Ishikawa (cell line): ENCODE data around the gene ADARB1.

Experiments
- CEBPB ChIP-seq: IDR thresholded peaks from 2 replicates; pipeline ENCODE4 v1.6.1; 2012
- CREB1 ChIP-seq: IDR thresholded peaks from 2 replicates; pipeline ENCODE4 v1.6.1; 2012; ENCODE audit warnings: low read depth
- EGR1 ChIP-seq: IDR thresholded peaks from 2 replicates; pipeline ENCODE4 v1.6.1; 2012
- EP300 ChIP-seq: IDR thresholded peaks from 2 replicates; pipeline ENCODE4 v1.6.1; 2012; ENCODE audit warnings: borderline replicate concordance
- FOXM1 ChIP-seq: IDR thresholded peaks from 2 replicates; pipeline ENCODE4 v1.6.1; 2012; ENCODE audit warnings: low read depth, borderline replicate concordance
- NFIC ChIP-seq: IDR thresholded peaks from 2 replicates; pipeline ENCODE4 v1.6.1; 2012
- RAD21 ChIP-seq: IDR thresholded peaks from 2 replicates; pipeline ENCODE4 v1.6.1; 2012; ENCODE audit warnings: low read depth
- TAF1 ChIP-seq: IDR thresholded peaks from 2 replicates; pipeline ENCODE4 v1.6.1; 2012; ENCODE audit warnings: low read depth, mild to moderate bottlenecking
- TCF12 ChIP-seq: IDR thresholded peaks from 2 replicates; pipeline ENCODE4 v1.6.1; 2012; ENCODE audit warnings: low read depth
- TEAD4 ChIP-seq: IDR thresholded peaks from 2 replicates; pipeline ENCODE4 v1.6.1; 2012
- YY1 ChIP-seq: IDR thresholded peaks from 2 replicates; pipeline ENCODE4 v1.6.1; 2012; ENCODE audit warnings: low read depth
- ZBTB7A ChIP-seq: IDR thresholded peaks from 2 replicates; pipeline ENCODE4 v1.6.1; 2012; ENCODE audit warnings: low read depth
- TF ChIP-seq, protein P1 (sequence below): IDR thresholded peaks from 2 replicates; pipeline ENCODE4 v1.6.1; 2012
- TF ChIP-seq, protein P2 (sequence below): IDR thresholded peaks from 2 replicates; pipeline ENCODE4 v1.6.1; 2012; ENCODE audit warnings: low read depth, mild to moderate bottlenecking
- TF ChIP-seq, protein P3 (sequence below): IDR thresholded peaks from 2 replicates; pipeline ENCODE4 v1.6.1; 2012

The ADARB1 gene

DNA sequence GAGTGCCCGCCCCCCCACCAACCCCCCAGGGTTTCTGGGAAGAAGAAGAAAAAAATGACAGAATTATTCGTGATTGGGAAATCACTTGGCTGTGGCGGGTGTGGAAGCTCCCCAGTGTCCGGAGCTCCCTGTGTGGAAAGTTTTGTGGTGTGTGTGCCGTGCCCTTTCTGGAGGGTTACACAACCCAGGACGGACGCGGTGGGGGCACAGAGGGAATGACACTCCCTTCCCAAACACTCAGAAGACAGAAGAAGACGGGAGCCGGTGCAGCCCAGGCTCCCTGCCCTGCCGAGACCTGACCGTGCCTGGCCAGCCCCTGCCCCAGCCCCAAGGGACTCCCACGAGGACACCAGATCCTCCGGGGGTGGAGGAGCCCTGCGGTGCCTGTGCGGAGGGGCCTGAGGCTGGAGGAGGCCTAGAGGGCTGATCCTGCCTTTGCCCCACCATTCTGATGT, 33.0 kb upstream of the ADARB1 start:
- TF ChIP-seq ZBTB7A (no peak), TAF1 (no peak), YY1 (no peak), CEBPB (no peak), TEAD4 (no peak), EGR1 (no peak), NFIC (no peak), EP300 (no peak), RAD21 (no peak), FOXM1 (no peak), CREB1 (no peak), TCF12 (no peak)
- TF ChIP-seq, protein P1, sequence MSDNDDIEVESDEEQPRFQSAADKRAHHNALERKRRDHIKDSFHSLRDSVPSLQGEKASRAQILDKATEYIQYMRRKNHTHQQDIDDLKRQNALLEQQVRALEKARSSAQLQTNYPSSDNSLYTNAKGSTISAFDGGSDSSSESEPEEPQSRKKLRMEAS, result no peak
- TF ChIP-seq, protein P2, sequence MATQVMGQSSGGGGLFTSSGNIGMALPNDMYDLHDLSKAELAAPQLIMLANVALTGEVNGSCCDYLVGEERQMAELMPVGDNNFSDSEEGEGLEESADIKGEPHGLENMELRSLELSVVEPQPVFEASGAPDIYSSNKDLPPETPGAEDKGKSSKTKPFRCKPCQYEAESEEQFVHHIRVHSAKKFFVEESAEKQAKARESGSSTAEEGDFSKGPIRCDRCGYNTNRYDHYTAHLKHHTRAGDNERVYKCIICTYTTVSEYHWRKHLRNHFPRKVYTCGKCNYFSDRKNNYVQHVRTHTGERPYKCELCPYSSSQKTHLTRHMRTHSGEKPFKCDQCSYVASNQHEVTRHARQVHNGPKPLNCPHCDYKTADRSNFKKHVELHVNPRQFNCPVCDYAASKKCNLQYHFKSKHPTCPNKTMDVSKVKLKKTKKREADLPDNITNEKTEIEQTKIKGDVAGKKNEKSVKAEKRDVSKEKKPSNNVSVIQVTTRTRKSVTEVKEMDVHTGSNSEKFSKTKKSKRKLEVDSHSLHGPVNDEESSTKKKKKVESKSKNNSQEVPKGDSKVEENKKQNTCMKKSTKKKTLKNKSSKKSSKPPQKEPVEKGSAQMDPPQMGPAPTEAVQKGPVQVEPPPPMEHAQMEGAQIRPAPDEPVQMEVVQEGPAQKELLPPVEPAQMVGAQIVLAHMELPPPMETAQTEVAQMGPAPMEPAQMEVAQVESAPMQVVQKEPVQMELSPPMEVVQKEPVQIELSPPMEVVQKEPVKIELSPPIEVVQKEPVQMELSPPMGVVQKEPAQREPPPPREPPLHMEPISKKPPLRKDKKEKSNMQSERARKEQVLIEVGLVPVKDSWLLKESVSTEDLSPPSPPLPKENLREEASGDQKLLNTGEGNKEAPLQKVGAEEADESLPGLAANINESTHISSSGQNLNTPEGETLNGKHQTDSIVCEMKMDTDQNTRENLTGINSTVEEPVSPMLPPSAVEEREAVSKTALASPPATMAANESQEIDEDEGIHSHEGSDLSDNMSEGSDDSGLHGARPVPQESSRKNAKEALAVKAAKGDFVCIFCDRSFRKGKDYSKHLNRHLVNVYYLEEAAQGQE, result no peak
- TF ChIP-seq, protein P3, sequence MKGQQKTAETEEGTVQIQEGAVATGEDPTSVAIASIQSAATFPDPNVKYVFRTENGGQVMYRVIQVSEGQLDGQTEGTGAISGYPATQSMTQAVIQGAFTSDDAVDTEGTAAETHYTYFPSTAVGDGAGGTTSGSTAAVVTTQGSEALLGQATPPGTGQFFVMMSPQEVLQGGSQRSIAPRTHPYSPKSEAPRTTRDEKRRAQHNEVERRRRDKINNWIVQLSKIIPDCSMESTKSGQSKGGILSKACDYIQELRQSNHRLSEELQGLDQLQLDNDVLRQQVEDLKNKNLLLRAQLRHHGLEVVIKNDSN, result no peak

DNA sequence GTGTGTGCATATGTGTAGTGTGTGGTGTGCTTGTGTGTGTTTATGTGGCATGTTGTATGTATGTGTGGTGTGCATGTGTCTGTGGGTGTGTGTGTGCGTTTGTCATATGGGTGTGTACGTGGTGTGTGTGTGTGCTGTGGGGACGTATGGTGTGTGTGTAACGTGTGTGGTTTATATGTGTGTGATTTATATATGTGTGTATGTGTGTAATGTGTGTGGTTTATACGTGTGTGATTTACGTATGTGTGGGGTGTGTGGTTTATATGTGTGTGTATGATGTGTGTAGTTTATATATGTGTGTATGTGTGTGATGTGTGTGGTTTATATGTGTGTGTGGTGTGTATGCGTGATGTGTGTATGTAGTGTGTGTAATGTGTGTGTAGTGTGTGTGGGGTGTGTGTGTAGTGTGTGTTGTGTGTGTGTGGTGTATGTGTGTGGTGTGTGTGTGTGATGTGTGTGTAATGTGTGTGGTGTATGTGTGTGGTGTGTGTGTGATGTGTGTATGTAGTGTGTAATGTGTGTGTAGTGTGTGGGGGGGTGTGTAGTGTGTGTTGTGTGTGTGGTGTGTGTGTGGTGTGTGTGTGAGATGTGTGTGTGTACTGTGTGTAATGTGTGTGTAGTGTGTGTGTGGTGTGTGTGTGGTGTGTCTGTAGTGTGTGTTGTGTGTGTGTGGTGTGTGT, 32.3 kb upstream of the ADARB1 start:
- no peak for TF ChIP-seq EP300
- no peak for TF ChIP-seq CREB1
- no peak for TF ChIP-seq NFIC
- TF ChIP-seq EGR1, result no peak
- TF ChIP-seq, protein P2, result no peak
- no peak for TF ChIP-seq RAD21
- no peak for TF ChIP-seq YY1
- TF ChIP-seq TAF1, result no peak
- TF ChIP-seq, protein P1, result no peak
- TF ChIP-seq, protein P3, result no peak
- no peak for TF ChIP-seq CEBPB
- no peak for TF ChIP-seq ZBTB7A
- TF ChIP-seq TCF12, result no peak
- TF ChIP-seq FOXM1, result no peak
- no peak for TF ChIP-seq TEAD4

DNA sequence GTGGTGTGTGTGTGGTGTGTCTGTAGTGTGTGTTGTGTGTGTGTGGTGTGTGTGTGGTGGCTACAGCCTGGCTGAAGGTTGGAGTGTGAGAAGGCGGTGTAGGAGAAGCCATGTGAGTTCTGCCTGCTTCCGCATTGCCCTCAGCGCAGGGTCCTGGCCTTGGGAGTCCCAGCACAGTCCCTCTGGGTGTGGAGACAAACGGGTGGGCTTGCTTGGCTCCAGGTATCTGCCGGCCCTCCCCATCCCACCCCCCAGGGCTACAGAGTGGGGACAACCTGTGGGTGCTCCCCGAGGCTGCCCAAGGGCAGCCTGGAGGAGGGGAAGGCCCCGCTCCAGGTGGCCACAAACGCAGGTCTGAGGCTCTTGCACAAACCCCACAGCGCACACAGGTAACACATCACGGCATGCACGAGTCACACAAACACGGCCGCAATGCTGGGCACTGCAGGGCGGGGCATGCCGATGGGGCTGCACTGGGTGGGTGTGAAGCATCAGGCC, 31.7 kb upstream of the ADARB1 start:
- TF ChIP-seq EGR1 (no peak), EP300 (no peak), CEBPB (no peak), TAF1 (no peak), FOXM1 (no peak), RAD21 (no peak), NFIC (no peak), CREB1 (no peak), ZBTB7A (no peak), TCF12 (no peak)
- TF ChIP-seq, protein P3, result no peak
- TF ChIP-seq, protein P2, result no peak
- TF ChIP-seq, protein P1, result no peak
